ENCODE results near the gene GABBR1.

Gene GABBR1

GRCh38 chr6:29522227-29522626 lies 110.8 kb downstream of the GABBR1 start:
- TF ChIP-seq CTCF (conservative IDR thresholded peaks at IDR 0.05; ENCODE audit: low read depth), result no peak
- H3K27ac ChIP-seq, result no peak overlapping the region
- CTCF ChIA-PET, result no interaction called here
- POLR2A ChIA-PET (ENCODE audit: low non-redundant PET), result no interaction called here
- no peak for DNase-seq (ENCODE audit: low spot score)

DNA sequence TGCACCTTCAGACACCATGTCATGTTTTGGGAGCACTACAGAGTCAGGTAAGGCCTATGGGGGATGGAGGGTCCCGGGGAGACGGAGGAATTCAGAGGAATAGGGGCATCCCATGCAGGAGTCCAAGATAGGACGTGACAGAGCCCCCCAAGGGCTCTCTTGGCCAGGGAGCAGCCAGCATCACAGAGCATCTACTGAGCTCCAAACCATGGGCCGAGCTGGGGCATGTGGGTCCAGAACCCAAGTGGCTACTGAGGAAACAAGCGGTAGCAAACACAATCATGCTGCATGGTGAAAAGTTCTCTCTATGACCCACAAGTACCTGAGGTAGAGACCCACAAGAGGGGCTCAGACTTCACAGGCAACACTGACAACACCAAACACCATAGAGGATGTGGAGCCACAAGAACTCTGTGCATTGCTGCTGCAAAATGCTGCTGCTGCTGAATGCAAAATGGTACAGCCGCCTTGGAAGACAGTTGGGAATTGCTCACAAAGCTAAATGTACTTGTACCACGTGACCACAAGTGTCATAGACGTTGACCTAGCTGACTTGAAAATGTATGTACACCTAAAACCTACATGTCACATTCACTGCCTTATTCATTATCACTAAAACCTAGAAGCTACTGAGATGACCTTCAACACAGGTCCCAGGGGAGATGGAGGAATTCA lies 111.8 kb downstream of the GABBR1 start:
- no peak overlapping the region for H3K27ac ChIP-seq
- ChIA-PET POLR2A (ENCODE audit: low non-redundant PET) (no interaction called here), CTCF (no interaction called here)
- no peak for TF ChIP-seq CTCF (conservative IDR thresholded peaks at IDR 0.05; ENCODE audit: low read depth)
- DNase-seq (ENCODE audit: low spot score), result no peak

DNA sequence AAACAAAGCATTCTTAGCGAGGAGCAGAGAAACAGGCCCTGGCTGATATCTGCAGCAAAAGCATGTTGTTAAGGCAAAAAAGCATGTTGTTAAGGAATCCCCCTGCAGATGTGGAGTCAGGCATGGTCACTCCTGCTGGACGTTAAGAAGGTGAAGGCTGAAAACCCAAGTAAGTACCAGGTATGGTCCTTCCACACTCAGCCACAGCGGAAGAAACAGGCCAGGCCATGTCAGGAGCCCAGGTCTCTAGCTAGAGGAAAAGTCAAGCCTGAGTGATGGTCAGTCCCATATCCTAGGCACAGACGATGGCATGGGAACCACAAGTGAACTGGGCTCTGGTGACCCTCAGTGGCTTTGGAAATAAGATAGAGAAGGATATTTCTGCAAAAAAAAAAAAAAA lies 112.8 kb downstream of the GABBR1 start:
- CTCF ChIA-PET, result interaction anchor here (0.6 kb wide), 1 partner anchor 62 kb away, joined by 3 read pairs; no protein-coding TSS in a partner anchor
- POLR2A ChIA-PET (ENCODE audit: low non-redundant PET), result no interaction called here

DNA sequence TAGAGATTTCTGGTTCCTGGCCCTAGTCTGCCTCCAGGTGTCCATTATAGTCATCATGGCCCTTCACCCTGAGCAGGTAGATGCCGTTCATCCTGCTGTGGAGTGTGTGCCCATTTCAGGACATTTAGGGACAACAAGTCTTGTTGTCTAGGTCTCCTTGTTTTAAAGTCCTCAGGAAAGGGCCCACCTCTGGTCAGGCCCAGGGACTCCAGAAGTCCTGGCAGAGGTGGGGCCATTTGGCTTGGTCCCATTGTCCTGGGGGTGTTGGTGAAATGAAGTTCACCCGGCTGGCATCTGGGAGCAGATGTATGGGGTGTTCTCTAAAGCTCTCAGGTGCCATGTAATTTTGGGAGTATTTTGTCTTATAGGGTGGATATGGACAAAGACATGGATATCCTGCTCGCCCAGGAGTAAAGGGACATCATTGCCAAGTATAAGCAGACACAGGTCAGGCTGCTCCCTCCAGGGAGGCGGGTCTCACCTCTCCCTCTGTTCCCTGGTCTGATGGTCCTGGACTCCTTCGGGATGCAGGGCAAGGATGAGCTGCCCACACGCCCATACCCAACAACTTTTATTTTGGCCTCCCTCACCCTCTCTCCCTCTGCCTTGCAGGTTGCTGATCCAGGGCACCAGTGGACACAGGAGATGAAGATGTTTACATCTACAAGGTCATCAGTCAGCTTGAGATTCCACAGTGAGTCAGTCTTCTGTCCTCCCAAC lies 113.5 kb downstream of the GABBR1 start:
- ChIA-PET CTCF (interaction anchor here (0.6 kb wide), 1 partner anchor 62 kb away, joined by 3 read pairs; no protein-coding TSS in a partner anchor), POLR2A (ENCODE audit: low non-redundant PET) (no interaction called here)
- no peak overlapping the region for H3K27ac ChIP-seq
- no peak for DNase-seq (ENCODE audit: low spot score)
- no peak for TF ChIP-seq CTCF (conservative IDR thresholded peaks at IDR 0.05; ENCODE audit: low read depth)

More for the DNA sequence above, 112.8 kb downstream of the GABBR1 start:
- H3K27ac ChIP-seq, result no peak overlapping the region
- TF ChIP-seq CTCF (conservative IDR thresholded peaks at IDR 0.05; ENCODE audit: low read depth), result no peak
- DNase-seq (ENCODE audit: low spot score), result no peak

DNA sequence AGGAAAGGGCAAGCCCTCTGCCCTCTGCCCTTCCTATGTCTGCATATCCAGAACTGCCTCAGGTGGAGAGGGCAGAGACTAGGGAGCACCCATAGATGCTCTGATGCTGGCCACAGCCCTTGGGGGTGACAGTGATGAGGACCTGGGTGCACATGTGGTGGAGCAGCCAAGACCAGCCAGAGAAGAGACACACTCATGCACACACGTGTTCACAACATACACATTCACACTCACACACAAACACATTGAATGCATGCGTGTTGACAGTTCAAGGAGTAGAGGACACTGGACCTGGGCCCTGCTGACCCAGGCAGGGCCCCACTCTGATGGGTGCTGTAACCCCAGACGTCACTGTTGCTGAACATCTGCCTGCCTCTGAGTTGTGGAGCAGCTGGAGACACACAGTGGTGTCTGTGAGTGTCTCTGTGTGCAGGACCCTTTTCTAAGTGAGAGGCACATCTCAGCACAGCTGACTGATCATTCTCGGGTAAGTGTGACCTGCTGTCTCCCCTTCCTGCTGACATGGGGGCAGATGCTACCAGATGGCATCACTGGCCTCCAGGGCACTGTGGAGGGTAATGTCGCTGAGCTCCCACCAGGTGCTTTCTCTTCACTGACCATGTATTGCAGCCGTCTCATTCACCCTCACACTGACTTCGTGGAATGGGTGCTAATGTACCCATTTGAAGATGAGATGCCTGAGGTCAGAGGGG lies 115.1 kb downstream of the GABBR1 start:
- no peak for DNase-seq (ENCODE audit: low spot score)

More for the DNA sequence above, 115.1 kb downstream of the GABBR1 start:
- ChIA-PET CTCF (no interaction called here), POLR2A (ENCODE audit: low non-redundant PET) (no interaction called here)
- H3K27ac ChIP-seq, result no peak overlapping the region
- no peak for TF ChIP-seq CTCF (conservative IDR thresholded peaks at IDR 0.05; ENCODE audit: low read depth)

All from RWPE1 (cell line).